Adrenal gland (tissue), 5 donors: ENCODE results near the gene CYTH3.

Source experiments
- CTCF ChIP-seq, 6 experiments: fragments of 450-650 bp in 4 of 6; fragments of 200-600 bp in 2 of 6; sonication (generic) in 1 of 6; IDR thresholded peaks; 1 replicate in 5 of 6; 2 replicates in 1 of 6; pipeline versions ENCODE4 v1.5.1 to v1.8.0; 2016 to 2021; ENCODE audit warnings: antibody characterized with exemption in 6 of 6, mild to moderate bottlenecking in 2 of 6, moderate library complexity in 1 of 6
- POLR2A ChIP-seq, 2 donors: fragments of 450-650 bp; IDR thresholded peaks; one replicate each; pipeline ENCODE4 v1.6.1; 2017; ENCODE audit warnings: antibody characterized with exemption in 2 of 2, mild to moderate bottlenecking in 2 of 2, moderate library complexity in 1 of 2
- donor health status: DM: no; HTN: no; CAD: no.

GRCh38 chr7:6259257-6259656 lies 13.2 kb downstream of the CYTH3 start:
- TF ChIP-seq CTCF (IDR thresholded peaks at IDR 0.05), result no peak
- no peak for TF ChIP-seq POLR2A (IDR thresholded peaks at IDR 0.05)
